OCI-LY7 (cell line): ENCODE measurements around the gene SPATA24.

ENCODE experiments used
- CTCF ChIP-seq: fragments of 200-600 bp; sonication (generic); conservative IDR thresholded peaks from 2 replicates; pipeline ENCODE4 v1.5.1; 2014; ENCODE audit warnings: mild to moderate bottlenecking, antibody characterized with exemption, low read length, moderate library complexity, mixed read lengths
- EZH2phosphoT487 ChIP-seq: fragments of 200-600 bp; sonication (generic); IDR thresholded peaks from 2 replicates; pipeline ENCODE4 v1.6.1; 2018; ENCODE audit warnings: low read depth, borderline replicate concordance, mild to moderate bottlenecking, mixed run types, antibody characterized with exemption, low read length, moderate library complexity, mixed read lengths

- TF ChIP-seq CTCF (no peak), EZH2phosphoT487 (no peak)
Measured at GRCh38 chr5:139354186-139354585, 49.7 kb downstream of the SPATA24 start.
